Mesenteric fat pad (tissue), 1 donor: Measurements from ENCODE around the gene CFAP141. TPM values are rescaled to one million over a fixed set of nuclear protein-coding genes. Genes with fewer than 3 reads are reported as not detected.
"Not testable (repeated sequence)": the region's sequence is repeated elsewhere in the genome, so short reads cannot be mapped to it uniquely, and the experiment has no call there.

Source experiments
- DNase-seq: peaks from one replicate; pipeline ENCODE4 v3.0.0-alpha.2; 2020; ENCODE audit warnings: low spot score
- total RNA-seq: library from RNA; stranded (reverse); fragmentation: NEBNext Ultra II Directional; extraction: Animal tissue kit (Norgen Biotek cat#: 25700); gene quantifications from one replicate; pipeline ENCODE4 v1.2.1, GENCODE V29; 2021
- donor health status: DM: yes; HTN: yes; CAD: no.

CFAP141 gene
- total RNA-seq, 1 donor from 2014 or later = not detected

- DNase-seq = no peak
Observed at GRCh38 chr1:154208677-154209388, 2.7 kb upstream of the CFAP141 start.

GRCh38 chr1:154207262-154207661, 1.1 kb upstream of the CFAP141 start:
- DNase-seq = no peak

GRCh38 chr1:154205778-154206177, 355 bp downstream of the CFAP141 start:
- DNase-seq = not testable (repeated sequence)

- no peak for DNase-seq
Observed at GRCh38 chr1:154199563-154199879, 6.6 kb downstream of the CFAP141 start.

- no peak for DNase-seq
Observed at GRCh38 chr1:154198756-154199562, 7.2 kb downstream of the CFAP141 start.

GRCh38 chr1:154193821-154194220, 12.3 kb downstream of the CFAP141 start:
- DNase-seq = no peak

GRCh38 chr1:154192476-154192875, 13.7 kb downstream of the CFAP141 start:
- no peak for DNase-seq

GRCh38 chr1:154191990-154192461, 14.1 kb downstream of the CFAP141 start, which contains the start of gene TPM3:
TSS of gene TPM3 (minus strand) at chr1:154192100. CDS start at chr1:154192018, 82 bp downstream.
- no peak for DNase-seq

- no peak for DNase-seq
Observed at GRCh38 chr1:154190550-154190949, 15.6 kb downstream of the CFAP141 start.

- no peak for DNase-seq
Observed at GRCh38 chr1:154186852-154187501, 19.2 kb downstream of the CFAP141 start.

- no peak for DNase-seq
Observed at GRCh38 chr1:154186177-154186576, 20.0 kb downstream of the CFAP141 start.

- peak; percentile 98 for DNase-seq
Observed at GRCh38 chr1:154183046-154183915, 22.9 kb downstream of the CFAP141 start.

- DNase-seq = peak; percentile 93
Observed at GRCh38 chr1:154182344-154183045, 23.6 kb downstream of the CFAP141 start.

GRCh38 chr1:154181944-154182343, 24.2 kb downstream of the CFAP141 start:
- no peak for DNase-seq

- DNase-seq = no peak
Observed at GRCh38 chr1:154179946-154180687, 26.0 kb downstream of the CFAP141 start.

- no peak for DNase-seq
Observed at GRCh38 chr1:154178911-154179811, 27.0 kb downstream of the CFAP141 start.

- no peak for DNase-seq
Observed at GRCh38 chr1:154178013-154178412, 28.1 kb downstream of the CFAP141 start.

- no peak for DNase-seq
Observed at GRCh38 chr1:154176337-154176736, 29.8 kb downstream of the CFAP141 start.

- no peak for DNase-seq
Observed at GRCh38 chr1:154174654-154175053, 31.5 kb downstream of the CFAP141 start.
